GM12878 (cell line): ENCODE results near the gene TSR1. TPM values are rescaled to one million over a fixed set of nuclear protein-coding genes. Genes with fewer than 3 reads are reported as not detected.

Experiments used
- ATF7 ChIP-seq: fragments of 450-650 bp; IDR thresholded peaks from 2 replicates; pipeline ENCODE4 v1.6.1; 2016; ENCODE audit warnings: low read depth, mild to moderate bottlenecking
- CEBPB ChIP-seq, 2 experiments: fragments of 150-350 bp in 1 of 2; IDR thresholded peaks; 2 replicates each; pipeline ENCODE4 v1.6.1; 2012 to 2014; ENCODE audit warnings: low read depth in 2 of 2, low read length in 2 of 2, borderline replicate concordance in 1 of 2, inconsistent platforms in 1 of 2
- E2F8 ChIP-seq: fragments of 450-650 bp; IDR thresholded peaks from 2 replicates; pipeline ENCODE4 v1.6.1; 2018; ENCODE audit warnings: mild to moderate bottlenecking, low read depth, moderate library complexity; ENCODE audit not compliant: partially characterized antibody
- HCFC1 ChIP-seq: fragments of 150-350 bp; IDR thresholded peaks from 2 replicates; pipeline ENCODE4 v1.6.1; 2014; ENCODE audit warnings: low read length
- HDAC6 ChIP-seq: fragments of 200-600 bp; sonication (generic); IDR thresholded peaks from one replicate; pipeline ENCODE4 v1.8.0; 2017; ENCODE audit warnings: antibody characterized with exemption; ENCODE audit not compliant: unreplicated experiment
- IKZF1 ChIP-seq: fragments of 450-650 bp; conservative IDR thresholded peaks from 2 replicates; pipeline ENCODE4 v1.6.1; 2017; ENCODE audit warnings: antibody characterized with exemption, mild to moderate bottlenecking
- IRF4 ChIP-seq: IDR thresholded peaks from 2 replicates; pipeline ENCODE4 v1.6.1; 2011; ENCODE audit warnings: low read depth, low read length
- JUNB ChIP-seq: IDR thresholded peaks from 2 replicates; pipeline ENCODE4 v1.6.1; 2016; ENCODE audit warnings: antibody characterized with exemption, mild to moderate bottlenecking
- KLF5 ChIP-seq: fragments of 450-650 bp; IDR thresholded peaks from 2 replicates; pipeline ENCODE4 v1.6.1; 2014; ENCODE audit warnings: mild to moderate bottlenecking; ENCODE audit not compliant: partially characterized antibody
- MYB ChIP-seq: fragments of 150-350 bp; IDR thresholded peaks from 2 replicates; pipeline ENCODE4 v1.6.1; 2014; ENCODE audit warnings: mild to moderate bottlenecking, low read depth, low read length, borderline replicate concordance
- MYC ChIP-seq: IDR thresholded peaks from 2 replicates; pipeline ENCODE4 v1.6.1; 2011; ENCODE audit warnings: mild to moderate bottlenecking, low read length, moderate library complexity, inconsistent platforms; ENCODE audit not compliant: insufficient read depth, insufficient replicate concordance, insufficient read length, severe bottlenecking
- NFYA ChIP-seq: IDR thresholded peaks from 2 replicates; pipeline ENCODE4 v1.6.1; 2011; ENCODE audit warnings: low read depth, mild to moderate bottlenecking, low read length, improper control_type of control experiment, borderline replicate concordance
- POLR2AphosphoS2 ChIP-seq: IDR thresholded peaks from 2 replicates; pipeline ENCODE4 v1.6.1; 2011; ENCODE audit warnings: low read depth, mild to moderate bottlenecking, low read length, improper control_type of control experiment, moderate library complexity
- RELB ChIP-seq: fragments of 450-650 bp; IDR thresholded peaks from 2 replicates; pipeline ENCODE4 v1.6.1; 2017; ENCODE audit warnings: low read depth, mild to moderate bottlenecking, moderate library complexity
- STAT1 ChIP-seq: fragments of 450-650 bp; conservative IDR thresholded peaks from 2 replicates; pipeline ENCODE4 v1.6.1; 2014; ENCODE audit warnings: antibody characterized with exemption, mild to moderate bottlenecking
- STAT3 ChIP-seq: IDR thresholded peaks from 2 replicates; pipeline ENCODE4 v1.6.1; 2011; ENCODE audit warnings: low read depth, low read length, improper control_type of control experiment
- TARDBP ChIP-seq: IDR thresholded peaks from 2 replicates; pipeline ENCODE4 v1.6.1; 2016; ENCODE audit warnings: borderline replicate concordance
- TBL1XR1 ChIP-seq: IDR thresholded peaks from 2 replicates; pipeline ENCODE4 v1.6.1; 2012; ENCODE audit warnings: low read depth, low read length, improper control_type of control experiment
- ZZZ3 ChIP-seq: IDR thresholded peaks from 2 replicates; pipeline ENCODE4 v1.6.1; 2011; ENCODE audit warnings: low read depth; ENCODE audit not compliant: control insufficient read depth, insufficient read length
- polyA plus RNA-seq, 11 experiments: library from polyadenylated mRNA; depleted of rRNA in 4 of 11; unstranded in 6 of 11; stranded (reverse) in 5 of 11; fragments of >200 nt; fragmentation: Nextera tagmentation in 4 of 11; fragmentation: Illumina TruSeq in 1 of 11; extraction: Ambion mirVana in 4 of 11; extraction: Trizol in 1 of 11; gene quantifications; 1 replicate in 1 of 11; 2 replicates in 10 of 11; pipeline versions ENCODE4 v1.2.1 to v1.2.3, GENCODE V29; 2011 to 2016; ENCODE audit warnings: inconsistent platforms in 2 of 11, missing spikeins in 2 of 11, low read depth in 1 of 11
- total RNA-seq, 4 experiments: library from RNA; depleted of rRNA in 3 of 4; stranded (reverse); fragments of >200 nt in 3 of 4; fragmentation: Illumina TruSeq in 1 of 4; extraction: Trizol in 1 of 4; gene quantifications; 2 replicates each; pipeline versions ENCODE4 v1.2.1 to v1.2.3, GENCODE V29; 2013 to 2021
- TF ChIP-seq, protein P1 (sequence below): fragments of 450-650 bp; conservative IDR thresholded peaks from 2 replicates; pipeline ENCODE4 v1.6.1; 2017; ENCODE audit warnings: mild to moderate bottlenecking, moderate library complexity
- TF ChIP-seq, protein P2 (sequence below): fragments of 450-650 bp; IDR thresholded peaks from 2 replicates; pipeline ENCODE4 v1.6.1; 2018; ENCODE audit warnings: borderline replicate concordance, mild to moderate bottlenecking; ENCODE audit not compliant: partially characterized antibody

The TSR1 gene
- total and polyA plus RNA-seq, 10 of the 15 experiments (the other 5 are each of a cell fraction or from before 2014, with no cell fraction given): 14.7 to 100 (median 46.9) TPM

DNA sequence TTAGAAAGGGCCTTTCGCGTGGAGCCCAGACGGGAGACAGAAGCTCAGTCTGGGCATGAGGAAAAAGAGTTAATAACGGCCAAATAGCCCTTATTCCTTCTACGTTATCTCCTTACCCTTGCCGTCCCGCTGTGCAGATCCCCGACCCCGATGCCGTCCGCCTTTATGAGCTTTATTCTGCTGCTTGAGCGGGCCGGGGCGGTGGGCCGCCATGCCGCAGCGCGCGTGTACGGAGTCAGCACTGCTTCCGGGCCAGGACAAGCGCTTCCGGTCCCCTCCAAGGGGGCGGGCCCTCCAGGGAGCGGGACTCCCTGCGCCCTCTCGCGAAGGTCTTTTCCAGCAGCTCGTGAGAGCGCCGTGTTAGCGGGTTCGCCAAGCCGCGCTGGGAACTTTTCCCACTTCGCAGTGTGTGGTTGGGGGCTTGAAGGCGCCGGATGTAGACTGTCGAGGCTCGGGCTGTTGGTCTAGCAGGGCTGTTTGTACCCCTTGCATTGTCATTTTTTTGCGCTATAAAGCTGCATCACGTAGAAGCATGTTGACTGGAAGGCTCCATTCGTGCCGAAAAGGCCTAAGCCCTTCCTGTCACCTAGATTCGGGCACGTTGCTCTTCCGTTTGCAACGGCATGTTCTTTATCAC is at the start of gene TSR1 (continued):
- TF ChIP-seq HCFC1 (peak; percentile 77), ATF7 (0 out of 2 replicates have a peak, but pooled peaks have one; percentile 34), CEBPB (IDR thresholded peaks at IDR 0.05; ENCODE audit: borderline replicate concordance in 1 of 2, low read depth in 2 of 2, low read length in 2 of 2) (no peak), TBL1XR1 (peak; percentile 85), MYC (peak; percentile 92), ZZZ3 (no peak), IKZF1 (peak; percentile 81), NFYA (no peak), KLF5 (peak; percentile 70), POLR2AphosphoS2 (peak; percentile 95), MYB (no peak), E2F8 (peak; percentile 17), JUNB (no peak), IRF4 (no peak), HDAC6 (no peak), RELB (peak; percentile 100), STAT3 (no peak), TARDBP (0 out of 2 replicates have a peak, but pooled peaks have one; percentile 36), STAT1 (no peak)
- TF ChIP-seq, protein P1, sequence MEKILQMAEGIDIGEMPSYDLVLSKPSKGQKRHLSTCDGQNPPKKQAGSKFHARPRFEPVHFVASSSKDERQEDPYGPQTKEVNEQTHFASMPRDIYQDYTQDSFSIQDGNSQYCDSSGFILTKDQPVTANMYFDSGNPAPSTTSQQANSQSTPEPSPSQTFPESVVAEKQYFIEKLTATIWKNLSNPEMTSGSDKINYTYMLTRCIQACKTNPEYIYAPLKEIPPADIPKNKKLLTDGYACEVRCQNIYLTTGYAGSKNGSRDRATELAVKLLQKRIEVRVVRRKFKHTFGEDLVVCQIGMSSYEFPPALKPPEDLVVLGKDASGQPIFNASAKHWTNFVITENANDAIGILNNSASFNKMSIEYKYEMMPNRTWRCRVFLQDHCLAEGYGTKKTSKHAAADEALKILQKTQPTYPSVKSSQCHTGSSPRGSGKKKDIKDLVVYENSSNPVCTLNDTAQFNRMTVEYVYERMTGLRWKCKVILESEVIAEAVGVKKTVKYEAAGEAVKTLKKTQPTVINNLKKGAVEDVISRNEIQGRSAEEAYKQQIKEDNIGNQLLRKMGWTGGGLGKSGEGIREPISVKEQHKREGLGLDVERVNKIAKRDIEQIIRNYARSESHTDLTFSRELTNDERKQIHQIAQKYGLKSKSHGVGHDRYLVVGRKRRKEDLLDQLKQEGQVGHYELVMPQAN: peak; percentile 88
- TF ChIP-seq, protein P2, sequence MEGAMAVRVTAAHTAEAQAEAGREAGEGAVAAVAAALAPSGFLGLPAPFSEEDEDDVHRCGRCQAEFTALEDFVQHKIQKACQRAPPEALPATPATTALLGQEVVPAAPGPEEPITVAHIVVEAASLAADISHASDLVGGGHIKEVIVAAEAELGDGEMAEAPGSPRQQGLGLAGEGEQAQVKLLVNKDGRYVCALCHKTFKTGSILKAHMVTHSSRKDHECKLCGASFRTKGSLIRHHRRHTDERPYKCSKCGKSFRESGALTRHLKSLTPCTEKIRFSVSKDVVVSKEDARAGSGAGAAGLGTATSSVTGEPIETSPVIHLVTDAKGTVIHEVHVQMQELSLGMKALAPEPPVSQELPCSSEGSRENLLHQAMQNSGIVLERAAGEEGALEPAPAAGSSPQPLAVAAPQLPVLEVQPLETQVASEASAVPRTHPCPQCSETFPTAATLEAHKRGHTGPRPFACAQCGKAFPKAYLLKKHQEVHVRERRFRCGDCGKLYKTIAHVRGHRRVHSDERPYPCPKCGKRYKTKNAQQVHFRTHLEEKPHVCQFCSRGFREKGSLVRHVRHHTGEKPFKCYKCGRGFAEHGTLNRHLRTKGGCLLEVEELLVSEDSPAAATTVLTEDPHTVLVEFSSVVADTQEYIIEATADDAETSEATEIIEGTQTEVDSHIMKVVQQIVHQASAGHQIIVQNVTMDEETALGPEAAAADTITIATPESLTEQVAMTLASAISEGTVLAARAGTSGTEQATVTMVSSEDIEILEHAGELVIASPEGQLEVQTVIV: no peak
